Hepatocyte (in vitro differentiated cells): ENCODE measurements around the gene CRADD. TPM values are rescaled to one million over a fixed set of nuclear protein-coding genes. Genes with fewer than 3 reads are reported as not detected.
A peak's percentile ranks its signal among the peaks of the same experiment; 100 is the strongest.

ENCODE experiments used
- DNase-seq: peaks from one replicate; pipeline ENCODE4 v3.0.0-alpha.2; 2016; ENCODE audit warnings: low spot score
- H2AFZ ChIP-seq: fragments of 200-600 bp; sonication (generic); 2 replicates; pipeline ENCODE4 v1.6.0; 2016; ENCODE audit warnings: antibody characterized with exemption, mild to moderate bottlenecking
- H3K27ac ChIP-seq: fragments of 200-600 bp; sonication (generic); 2 replicates; pipeline ENCODE4 v1.5.1; 2016; ENCODE audit warnings: mild to moderate bottlenecking
- H3K27me3 ChIP-seq: fragments of 200-600 bp; sonication (generic); 2 replicates; pipeline ENCODE4 v1.6.1; 2016
- H3K36me3 ChIP-seq: fragments of 200-600 bp; sonication (generic); replicated peaks from 2 replicates; pipeline ENCODE4 v1.5.1; 2016; ENCODE audit warnings: low read depth; ENCODE audit not compliant: insufficient read depth
- H3K4me1 ChIP-seq: fragments of 200-600 bp; sonication (generic); 2 replicates; pipeline ENCODE4 v1.5.1; 2016; ENCODE audit warnings: mild to moderate bottlenecking, moderate library complexity; ENCODE audit not compliant: insufficient read depth
- H3K4me2 ChIP-seq: fragments of 200-600 bp; sonication (generic); 2 replicates; pipeline ENCODE4 v1.6.0; 2016
- H3K4me3 ChIP-seq: fragments of 200-600 bp; sonication (generic); 2 replicates; pipeline ENCODE4 v1.5.1; 2016; ENCODE audit warnings: mild to moderate bottlenecking
- H3K79me2 ChIP-seq: fragments of 200-600 bp; sonication (generic); 2 replicates; pipeline ENCODE4 v1.6.0; 2017; ENCODE audit warnings: mild to moderate bottlenecking
- H3K9me2 ChIP-seq: fragments of 200-600 bp; sonication (generic); replicated peaks from 2 replicates; pipeline ENCODE4 v1.6.0; 2017; ENCODE audit warnings: mild to moderate bottlenecking; ENCODE audit not compliant: insufficient read depth
- H3K9me3 ChIP-seq: fragments of 200-600 bp; sonication (generic); 2 replicates; pipeline ENCODE4 v1.5.1; 2016; ENCODE audit warnings: low read depth, mild to moderate bottlenecking
- H4K20me1 ChIP-seq: fragments of 200-600 bp; sonication (generic); 2 replicates; pipeline ENCODE4 v1.6.0; 2016; ENCODE audit warnings: mild to moderate bottlenecking; ENCODE audit not compliant: insufficient read depth, poor library complexity, severe bottlenecking
- CTCF ChIP-seq: fragments of 200-600 bp; sonication (generic); IDR thresholded peaks from 2 replicates; pipeline ENCODE4 v1.5.1; 2016; ENCODE audit warnings: antibody characterized with exemption, mild to moderate bottlenecking; ENCODE audit not compliant: poor library complexity
- EZH2 ChIP-seq: fragments of 200-600 bp; sonication (generic); IDR thresholded peaks from 2 replicates; pipeline ENCODE4 v1.6.1; 2016; ENCODE audit warnings: antibody characterized with exemption, mild to moderate bottlenecking, borderline replicate concordance
- EZH2phosphoT487 ChIP-seq: fragments of 200-600 bp; sonication (generic); IDR thresholded peaks from one replicate; pipeline ENCODE4 v1.6.1; 2018; ENCODE audit warnings: antibody characterized with exemption, mild to moderate bottlenecking, low read depth, moderate library complexity; ENCODE audit not compliant: unreplicated experiment, severe bottlenecking
- WGBS: methylation state at CpG from one replicate; pipeline ENCODE4 v1.1.6; 2016; ENCODE audit warnings: low lambda C conversion rate; ENCODE audit errors: missing lambda C conversion rate; 5-methylcytosine and 5-hydroxymethylcytosine counted together
- polyA plus RNA-seq: library from polyadenylated mRNA; unstranded; fragments of >200 nt; fragmentation: Nextera tagmentation; extraction: Ambion mirVana; gene quantifications from 2 replicates; pipeline ENCODE4 v1.2.1, GENCODE V29; 2016
- total RNA-seq: library from RNA; depleted of rRNA; stranded (reverse); fragments of >200 nt; gene quantifications from 2 replicates; pipeline ENCODE4 v1.2.3, GENCODE V29; 2014

CRADD gene
- total and polyA plus RNA-seq, 2 experiments from 2014 or later = 19.5 to 27.3 TPM

GRCh38 chr12:93825501-93825888 lies 148.3 kb downstream of the CRADD start:
- Histone ChIP-seq H3K9me2 (no peaks in the 10 kb centered on the region), H3K36me3 (no peaks in the 10 kb centered on the region), H4K20me1 (no peaks in the 10 kb centered on the region), H3K4me2 (peak overlapping the region; percentile 10), H3K27ac (peak overlapping the region; percentile 44), H2AFZ (no peak overlapping the region), H3K9me3 (no peaks in the 10 kb centered on the region), H3K27me3 (no peaks in the 10 kb centered on the region), H3K4me3 (no peak overlapping the region), H3K79me2 (no peaks in the 10 kb centered on the region), H3K4me1 (peaks cover 32% of the 10 kb centered on the region)
- 85% methylated on average over 3 of the region's 3 CpGs for WGBS
- no peak for TF ChIP-seq EZH2phosphoT487
- DNase-seq = no peak

GRCh38 chr12:93825931-93826555 lies 148.9 kb downstream of the CRADD start:
- Histone ChIP-seq H3K9me3 (no peaks in the 10 kb centered on the region), H3K27me3 (no peaks in the 10 kb centered on the region), H4K20me1 (no peaks in the 10 kb centered on the region), H3K4me3 (no peak overlapping the region), H3K79me2 (no peaks in the 10 kb centered on the region), H2AFZ (no peak overlapping the region), H3K4me1 (peaks cover 32% of the 10 kb centered on the region), H3K4me2 (peak overlapping the region; percentile 10), H3K36me3 (no peaks in the 10 kb centered on the region), H3K9me2 (no peaks in the 10 kb centered on the region), H3K27ac (peak overlapping the region; percentile 36)
- DNase-seq = no peak
- 41% methylated on average over 6 of the region's 6 CpGs for WGBS
- TF ChIP-seq EZH2 = no peak

GRCh38 chr12:93827179-93827578 lies 150.0 kb downstream of the CRADD start:
- TF ChIP-seq EZH2 (no peak), EZH2phosphoT487 (no peak), CTCF (no peak)

GRCh38 chr12:93827669-93828068 lies 150.5 kb downstream of the CRADD start:
- no peak overlapping the region for H3K4me3 ChIP-seq
- no peaks in the 10 kb centered on the region for H4K20me1 ChIP-seq
- H3K79me2 ChIP-seq = no peaks in the 10 kb centered on the region

More at GRCh38 chr12:93827179-93827578, 150.0 kb downstream of the CRADD start:
- H3K27ac ChIP-seq = no peak overlapping the region
- H3K4me2 ChIP-seq = no peak overlapping the region
- no peaks in the 10 kb centered on the region for H3K79me2 ChIP-seq
- no peaks in the 10 kb centered on the region for H4K20me1 ChIP-seq
- DNase-seq = no peak
- no peak overlapping the region for H3K4me3 ChIP-seq
- no peaks in the 10 kb centered on the region for H3K27me3 ChIP-seq
- no peaks in the 10 kb centered on the region for H3K9me2 ChIP-seq
- no peaks in the 10 kb centered on the region for H3K9me3 ChIP-seq
- no peaks in the 10 kb centered on the region for H3K36me3 ChIP-seq
- H2AFZ ChIP-seq = no peak overlapping the region
- WGBS = 81% methylated on average over 6 of the region's 6 CpGs
- peaks cover 32% of the 10 kb centered on the region for H3K4me1 ChIP-seq

More at GRCh38 chr12:93827669-93828068, 150.5 kb downstream of the CRADD start:
- peaks cover 32% of the 10 kb centered on the region for H3K4me1 ChIP-seq
- H3K27me3 ChIP-seq = no peaks in the 10 kb centered on the region
- H3K27ac ChIP-seq = no peak overlapping the region
- H2AFZ ChIP-seq = no peak overlapping the region
- H3K36me3 ChIP-seq = no peaks in the 10 kb centered on the region
- TF ChIP-seq EZH2 (no peak), EZH2phosphoT487 (no peak), CTCF (no peak)
- no peaks in the 10 kb centered on the region for H3K9me2 ChIP-seq
- H3K4me2 ChIP-seq = no peak overlapping the region
- no peaks in the 10 kb centered on the region for H3K9me3 ChIP-seq
- no peak for DNase-seq
- WGBS = 97% methylated on average over 2 of the region's 2 CpGs
